NCI-H1417 treated with DMSO at 0.1 percent for 48 hours (cell line): ENCODE measurements around the gene CENPX.
"Not testable (repeated sequence)": the region's sequence is repeated elsewhere in the genome, so short reads cannot be mapped to it uniquely, and the experiment has no call there.

Source experiments
- DNase-seq: peaks from one replicate; lab custom pipeline; 2025; lab: John Stamatoyannopoulos, UW

CENPX gene

GRCh38 chr17:81998691-81999438 is 23.8 kb downstream of the CENPX start:
- no peak for DNase-seq

DNA sequence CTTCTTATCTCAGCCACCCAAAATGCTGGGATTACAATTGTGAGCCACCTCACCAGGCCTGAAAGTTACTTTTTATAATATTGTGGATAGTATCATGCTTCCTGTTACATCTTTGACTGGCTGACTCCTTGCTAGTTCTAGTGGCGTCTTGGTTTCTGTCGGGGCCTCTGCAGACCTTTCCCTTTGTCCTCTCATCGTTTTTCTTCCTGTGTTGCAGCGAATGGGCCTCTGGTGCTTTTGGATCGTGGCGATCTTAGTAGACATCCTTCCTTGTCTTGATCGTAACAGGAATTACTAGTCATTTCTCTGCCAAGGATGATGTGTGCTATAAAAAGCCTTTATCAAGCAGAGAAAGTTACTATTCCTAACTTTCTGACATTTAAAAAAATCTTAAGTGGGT is 24.5 kb downstream of the CENPX start:
- no peak for DNase-seq

DNA sequence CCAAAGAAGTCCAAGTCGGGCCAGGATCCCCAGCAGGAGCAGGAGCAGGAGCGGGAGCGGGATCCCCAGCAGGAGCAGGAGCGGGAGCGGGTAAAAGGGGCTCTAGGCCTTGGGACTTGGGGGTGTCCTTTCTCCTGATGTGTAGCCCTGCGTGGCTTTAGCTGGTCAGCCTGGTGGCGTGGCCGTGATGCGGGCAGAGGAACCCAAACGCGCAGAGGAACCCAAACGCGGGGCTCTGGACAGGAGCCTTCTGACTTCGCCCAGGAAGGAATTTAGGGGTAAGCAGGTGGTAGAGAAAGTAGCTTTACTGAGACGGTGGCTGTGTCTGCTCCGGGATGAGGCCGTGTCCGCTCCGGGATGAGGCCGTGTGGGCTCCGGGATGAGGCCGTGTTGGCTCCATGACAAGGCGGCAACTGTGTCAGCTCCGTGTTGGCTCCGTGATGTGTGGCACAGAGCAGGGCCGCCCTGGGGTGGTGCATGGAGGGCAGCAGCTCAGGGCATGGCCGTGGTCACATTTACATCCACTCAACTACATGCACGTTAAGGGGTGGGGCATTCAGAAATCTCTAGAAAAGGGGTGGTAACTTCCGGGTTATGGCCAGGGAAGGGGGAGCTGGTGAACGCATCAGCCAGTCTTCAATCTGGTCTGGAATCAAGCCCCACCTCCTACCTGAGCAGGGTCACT is 25.8 kb downstream of the CENPX start:
- DNase-seq = no peak

GRCh38 chr17:81996232-81996756 is 26.4 kb downstream of the CENPX start:
- no peak for DNase-seq

- no peak for DNase-seq
Measured at GRCh38 chr17:81995463-81996231, 27.0 kb downstream of the CENPX start.

DNA sequence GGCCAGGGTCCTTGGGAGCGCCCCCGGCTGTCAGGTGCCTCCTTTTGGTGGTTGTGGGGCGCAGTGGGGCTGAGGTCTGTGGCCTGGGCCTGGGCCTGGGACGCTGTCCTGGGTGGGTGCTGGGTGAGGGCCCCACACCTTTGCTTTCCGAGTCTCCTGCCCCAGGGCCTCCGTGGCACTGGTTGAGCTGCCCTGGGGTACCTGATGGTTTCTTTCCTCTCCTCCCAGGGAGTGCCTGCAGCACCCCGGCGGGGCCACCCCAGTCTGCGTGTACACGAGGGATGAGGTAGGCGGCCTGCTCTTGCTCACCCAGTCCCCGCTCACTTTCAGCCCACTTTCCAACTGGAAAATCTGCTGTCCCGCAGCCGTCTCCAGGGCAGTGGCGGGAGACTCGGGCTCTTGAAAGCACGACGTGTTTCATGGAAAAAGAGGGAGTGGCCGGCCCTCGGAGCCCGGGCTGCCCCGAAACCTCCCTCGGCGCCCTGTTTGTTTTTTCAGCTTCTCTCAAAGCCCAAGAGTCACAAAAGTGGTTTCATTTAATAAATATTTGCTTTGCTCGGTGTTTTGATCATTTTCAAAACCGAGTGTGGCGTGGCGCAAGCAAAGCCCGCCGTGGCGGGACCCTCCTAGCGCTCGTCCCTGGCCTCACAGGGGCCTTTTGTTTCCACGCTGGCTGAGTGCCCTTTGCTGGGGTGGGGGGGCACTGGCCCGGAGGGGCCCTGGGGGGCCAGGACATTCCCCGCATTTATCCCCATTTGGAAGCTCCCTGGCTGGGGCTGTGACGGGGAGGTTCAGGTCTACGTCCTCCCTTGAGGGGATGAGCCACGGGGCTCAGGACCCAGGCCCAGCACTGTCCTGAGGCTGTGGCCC is 27.9 kb downstream of the CENPX start:
- DNase-seq = no peak

DNA sequence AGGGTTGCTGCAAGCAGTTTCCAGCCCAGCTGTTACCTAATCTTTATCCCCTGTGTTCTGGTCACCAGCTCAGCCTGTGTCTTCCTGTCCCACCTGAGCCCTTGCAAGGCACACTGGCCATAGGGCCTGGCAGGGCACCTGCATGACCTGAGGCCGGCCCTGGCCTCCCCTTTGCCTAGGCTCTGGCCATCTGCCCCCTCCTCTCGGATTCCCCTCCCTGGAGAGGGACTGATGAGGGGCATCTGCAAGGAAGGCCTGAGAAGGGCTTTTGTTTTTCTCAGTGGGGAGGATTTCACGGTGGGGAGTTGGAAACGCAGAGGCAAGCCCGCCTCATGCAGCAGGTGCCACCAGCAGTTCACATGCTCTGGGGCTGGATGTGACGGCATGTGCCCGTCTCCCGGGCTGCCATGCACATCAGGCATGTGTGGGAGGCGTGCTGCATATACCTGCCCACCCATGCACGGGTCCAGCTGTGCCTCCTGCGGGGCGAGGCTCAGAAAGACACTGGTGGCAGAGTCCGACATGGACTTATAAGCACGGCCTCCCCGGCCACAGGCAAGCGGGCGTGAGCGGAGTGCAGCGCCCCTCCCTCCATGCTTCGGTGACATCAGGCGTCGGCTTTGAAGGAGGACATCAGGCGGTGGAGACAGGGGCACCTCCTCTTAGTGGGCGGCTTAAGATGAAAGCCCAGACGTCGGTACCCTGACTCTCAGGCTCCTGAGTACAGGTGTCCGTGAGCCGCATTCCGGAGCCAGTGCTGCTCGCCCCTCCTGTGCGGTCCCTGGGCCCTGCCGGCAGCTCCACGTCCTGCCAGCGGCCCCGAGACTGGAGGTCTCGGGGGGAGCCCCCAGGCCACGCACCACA is 28.7 kb downstream of the CENPX start:
- no peak for DNase-seq

DNA sequence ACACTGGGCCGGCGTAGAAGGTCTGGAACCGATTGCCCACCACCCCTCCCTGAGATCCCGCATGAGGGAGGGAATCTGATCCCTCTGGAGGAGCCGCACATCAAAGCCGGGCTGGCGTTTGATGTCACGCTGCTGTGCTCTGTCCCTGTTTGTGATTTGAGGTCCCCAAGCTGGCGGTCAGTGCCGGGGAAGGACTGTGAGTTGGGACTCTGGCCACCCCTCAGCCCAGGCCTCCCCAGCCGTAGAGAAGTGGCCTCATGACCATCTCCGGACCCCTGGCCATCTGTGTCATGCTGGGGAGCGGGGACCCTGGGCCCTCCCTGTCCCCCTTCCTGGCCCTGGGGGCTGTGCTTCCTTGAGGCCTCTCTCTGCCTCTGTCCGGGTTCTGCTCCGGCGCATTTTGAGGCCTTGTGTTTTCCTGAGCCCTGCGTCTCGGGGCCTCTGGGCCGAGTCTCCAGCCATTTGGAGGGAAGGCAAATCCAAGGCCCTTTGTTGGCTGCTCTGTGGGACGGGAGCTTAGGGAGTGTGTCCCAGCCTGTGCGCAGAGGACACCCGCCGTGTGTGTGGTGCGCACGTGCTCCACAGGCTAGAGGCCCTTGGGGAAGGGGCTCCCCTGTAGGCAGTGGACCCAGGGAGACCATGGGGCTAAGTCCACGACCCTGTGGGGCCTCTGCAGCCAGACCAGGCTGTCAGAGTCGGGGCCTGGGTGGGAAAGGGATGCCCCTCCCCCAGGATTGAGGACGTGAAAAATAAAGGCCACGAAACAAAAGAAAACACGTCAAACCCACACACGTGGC is 30.2 kb downstream of the CENPX start:
- no peak for DNase-seq

- DNase-seq = no peak
Measured at GRCh38 chr17:81991684-81992305, 30.9 kb downstream of the CENPX start.

- no peak for DNase-seq
Measured at GRCh38 chr17:81990836-81991683, 31.6 kb downstream of the CENPX start.

DNA sequence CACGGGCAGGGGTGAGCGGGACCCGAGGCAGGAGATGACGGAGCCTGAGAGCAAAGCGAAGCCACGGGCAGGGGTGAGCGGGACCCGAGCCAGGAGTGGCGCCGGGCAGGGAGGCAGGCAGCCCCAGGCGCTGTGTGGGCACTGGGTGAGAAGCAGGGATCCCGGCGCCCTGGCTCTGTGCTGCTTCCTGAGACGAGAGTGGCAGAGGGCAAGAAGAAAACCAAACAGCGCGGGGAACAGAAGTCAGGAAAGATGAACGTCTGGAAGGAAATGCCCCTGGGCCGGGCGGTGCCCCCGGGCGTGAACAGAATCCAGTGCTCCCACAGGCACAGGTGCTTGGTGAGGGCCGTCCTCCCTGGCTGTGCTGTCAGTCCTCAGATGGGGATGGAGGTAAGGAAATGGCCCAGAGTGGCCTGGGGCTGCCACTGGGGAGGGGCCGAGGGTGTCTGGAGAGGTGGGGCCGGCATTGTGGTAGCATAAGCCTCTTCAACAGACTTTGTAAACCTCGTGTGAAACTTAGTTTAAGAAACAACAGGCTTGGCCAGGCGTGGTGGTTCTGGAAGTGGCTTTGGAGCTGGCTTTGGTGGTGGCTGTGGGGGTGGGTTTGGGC is 35.4 kb downstream of the CENPX start:
- DNase-seq = no peak

DNA sequence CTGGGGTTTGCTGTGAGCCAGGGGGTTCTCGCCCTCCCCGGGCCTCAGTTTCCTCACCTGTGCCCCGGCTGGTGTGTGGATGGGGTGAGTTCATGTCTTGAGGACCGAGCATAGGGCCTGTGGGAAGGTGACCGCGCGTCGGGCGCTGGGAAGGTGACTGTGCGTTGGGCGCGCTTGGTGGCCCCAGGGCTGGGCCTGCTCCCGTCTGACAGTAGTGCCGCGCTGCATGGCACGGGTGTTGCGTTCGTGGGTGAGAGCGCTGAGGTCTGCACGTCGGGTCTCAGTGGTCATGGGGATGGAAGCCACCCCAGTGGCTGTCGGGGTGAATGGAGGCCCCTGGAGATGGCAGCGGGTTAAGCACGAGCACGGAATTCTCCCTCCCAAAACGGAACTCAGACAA is 36.1 kb downstream of the CENPX start:
- no peak for DNase-seq

DNA sequence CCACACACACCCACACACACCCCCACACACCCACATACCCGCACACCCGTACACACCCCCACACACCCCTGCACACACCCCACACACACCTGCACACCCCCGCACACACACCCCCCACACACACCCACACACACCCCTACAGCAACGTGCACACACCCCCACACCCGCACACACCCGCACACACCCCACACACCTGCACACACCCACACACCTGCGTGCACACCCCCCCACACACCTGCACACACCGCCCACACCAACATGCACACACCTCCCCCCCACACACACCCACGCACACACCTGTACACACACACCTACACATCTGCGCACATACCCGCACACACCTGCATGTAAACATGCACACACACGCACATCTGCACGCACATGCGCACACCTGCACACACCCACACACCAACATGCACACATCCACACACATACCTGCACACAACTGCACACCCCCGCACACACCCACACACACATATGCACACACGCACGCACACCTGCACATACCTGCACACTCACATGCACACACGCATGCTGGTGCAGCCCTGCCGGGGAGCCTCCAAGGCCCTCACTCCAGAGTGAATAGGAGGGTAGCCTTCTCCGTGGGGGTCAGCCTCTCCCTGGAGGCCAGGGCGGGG is 37.8 kb downstream of the CENPX start:
- no peak for DNase-seq

- DNase-seq = no peak
Measured at GRCh38 chr17:81983639-81984373, 38.9 kb downstream of the CENPX start.

DNA sequence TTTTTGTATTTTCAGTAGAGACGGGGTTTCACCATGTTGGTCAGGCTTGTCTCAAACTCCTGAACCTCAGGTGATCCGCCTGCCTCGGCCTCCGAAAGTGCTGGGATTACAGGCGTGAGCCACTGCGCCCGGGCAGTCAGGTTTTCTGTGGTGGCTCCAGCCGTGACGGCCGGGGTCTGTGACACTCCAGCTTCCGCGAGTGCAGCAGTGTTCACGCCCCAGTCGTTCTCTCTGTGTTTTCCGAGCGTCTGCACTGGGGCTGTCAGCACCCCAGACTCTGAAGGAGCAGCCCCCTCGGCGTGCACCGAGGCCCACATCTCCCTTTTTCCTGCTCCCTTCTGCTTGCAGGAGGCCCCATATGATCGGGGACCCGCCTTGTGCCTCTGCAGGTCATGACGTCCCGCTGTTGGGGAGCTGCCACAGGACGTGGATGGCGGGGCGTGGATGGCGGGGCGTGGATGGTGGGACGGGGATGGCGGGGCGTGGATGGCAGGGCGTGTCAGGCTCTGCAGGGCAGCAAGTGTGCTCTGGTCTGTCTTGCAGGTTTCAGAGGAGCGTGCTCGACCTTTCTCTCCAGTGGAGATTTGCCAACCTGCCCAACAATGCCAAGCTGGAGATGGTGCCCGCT is 39.6 kb downstream of the CENPX start:
- no peak for DNase-seq

- DNase-seq = not testable (repeated sequence)
Measured at GRCh38 chr17:81981511-81981910, 41.2 kb downstream of the CENPX start.
